ENCODE data around the gene DGLUCY. TPM values are rescaled to one million over a fixed set of nuclear protein-coding genes. Genes with fewer than 3 reads are reported as not detected.

Gene DGLUCY
- total and polyA plus RNA-seq, 2 of the 13 experiments (the other 11 are each of a cell fraction or from before 2014, with no cell fraction given), result 14.8 to 36.3 TPM

DNA sequence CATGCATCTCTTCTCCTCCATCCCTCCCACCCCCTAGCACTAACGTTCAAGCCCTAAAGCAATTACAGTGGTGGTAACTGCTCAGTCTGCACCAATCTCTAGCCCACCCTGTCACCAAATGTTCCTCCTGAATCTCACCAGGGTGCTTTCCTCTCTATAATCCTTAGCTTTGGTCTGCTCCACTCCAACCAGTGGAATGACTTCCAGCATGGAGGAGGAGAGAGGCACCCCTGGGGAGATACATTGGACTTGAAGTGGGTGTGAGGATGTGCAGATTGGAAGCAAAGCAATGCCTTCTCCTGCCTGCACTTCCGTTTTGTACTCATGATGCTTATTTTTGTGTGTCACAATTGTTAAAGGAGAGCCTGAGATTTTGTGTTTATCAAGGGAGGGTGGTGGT is 29.4 kb upstream of the DGLUCY start:
- no peak for DNase-seq (ENCODE audit: low spot score)
- Histone ChIP-seq H4K20me1 (ENCODE audit: insufficient read depth, low read length) (no peaks in the 10 kb centered on the region), H3K79me2 (ENCODE audit: insufficient read depth, low read length) (no peaks in the 10 kb centered on the region), H3K4me3 (replicated peaks in 1 of 3; ENCODE audit: insufficient read depth in 1 of 3, low read depth in 2 of 3, low read length in 3 of 3) (no peak overlapping the region), H3K4me1 (ENCODE audit: insufficient read depth, low read length) (peaks cover 9% of the 10 kb centered on the region; the same call in 1 of the 2 replicates), H3K27ac (ENCODE audit: extremely low read length, insufficient read depth, low read length) (no peak overlapping the region), H3K36me3 (replicated peaks in 1 of 2; ENCODE audit: control insufficient read depth in 1 of 2, insufficient read depth in 2 of 2, low read length in 2 of 2) (no peaks in the 10 kb centered on the region), H3K9me3 (ENCODE audit: low read length) (no peaks in the 10 kb centered on the region), H2AFZ (ENCODE audit: low read length) (no peak overlapping the region), H3K4me2 (ENCODE audit: low read depth, low read length) (no peak overlapping the region), H3K27me3 (ENCODE audit: control insufficient read depth in 1 of 2, insufficient read depth in 2 of 2, low read length in 2 of 2) (no peaks in the 10 kb centered on the region; a peak in 1 of 5 replicates), H3K9ac (ENCODE audit: insufficient read depth, low read depth, low read length) (no peak overlapping the region)
- no TSS peak for BruUV-seq (replicated peaks)
- WGBS (ENCODE audit: low lambda C conversion rate), result 2% methylated on average over 2 of the region's 2 CpGs
- intact Hi-C loops (cut with micrococcal nuclease; ENCODE audit: unreplicated experiment), result no loop called here
- ChIA-PET CTCF (ENCODE audit: low intra/inter-chr PET ratio, low total read pairs) (no interaction called here), POLR2A (no interaction called here)
- no peak for ATAC-seq
- FAIRE-seq, result no peak
- in situ Hi-C loops (cut with HindIII; ENCODE audit: extremely low pct_ligation_motif_present, low pct_unique_long_range_greater_than_20kb), result no loop called here
- TF ChIP-seq GTF3A (CRISPR knock-in tag; conservative IDR thresholded peaks at IDR 0.05) (no peak), PPARG (CRISPR knock-in tag; conservative IDR thresholded peaks at IDR 0.05) (no peak), ISL2 (CRISPR knock-in tag; IDR thresholded peaks at IDR 0.05) (no peak), SAP130 (CRISPR knock-in tag; IDR thresholded peaks at IDR 0.05; ENCODE audit: low read depth) (no peak), EHMT2 (IDR thresholded peaks at IDR 0.05; ENCODE audit: borderline replicate concordance, low read depth, low read length) (no peak), TCF7 (IDR thresholded peaks at IDR 0.05; ENCODE audit: low read depth) (no peak), RFX5 (IDR thresholded peaks at IDR 0.05; ENCODE audit: low read depth, low read length) (no peak), SIX4 (CRISPR knock-in tag; IDR thresholded peaks at IDR 0.05) (no peak), IRF2 (CRISPR knock-in tag; IDR thresholded peaks at IDR 0.05) (no peak), ZNF33B (CRISPR knock-in tag; IDR thresholded peaks at IDR 0.05) (no peak), NCOR1 (IDR thresholded peaks at IDR 0.05; ENCODE audit: borderline replicate concordance, low read length) (no peak), TBP (CRISPR knock-in tag; IDR thresholded peaks at IDR 0.05) (no peak), ISX (CRISPR knock-in tag; conservative IDR thresholded peaks at IDR 0.05) (no peak), PAWR (CRISPR knock-in tag; IDR thresholded peaks at IDR 0.05; ENCODE audit: borderline replicate concordance) (no peak), ZNF547 (CRISPR knock-in tag; IDR thresholded peaks at IDR 0.05) (no peak), POLR2AphosphoS5 (IDR thresholded peaks at IDR 0.05; ENCODE audit: low read depth, low read length) (no peak)
- TF ChIP-seq, protein P1, sequence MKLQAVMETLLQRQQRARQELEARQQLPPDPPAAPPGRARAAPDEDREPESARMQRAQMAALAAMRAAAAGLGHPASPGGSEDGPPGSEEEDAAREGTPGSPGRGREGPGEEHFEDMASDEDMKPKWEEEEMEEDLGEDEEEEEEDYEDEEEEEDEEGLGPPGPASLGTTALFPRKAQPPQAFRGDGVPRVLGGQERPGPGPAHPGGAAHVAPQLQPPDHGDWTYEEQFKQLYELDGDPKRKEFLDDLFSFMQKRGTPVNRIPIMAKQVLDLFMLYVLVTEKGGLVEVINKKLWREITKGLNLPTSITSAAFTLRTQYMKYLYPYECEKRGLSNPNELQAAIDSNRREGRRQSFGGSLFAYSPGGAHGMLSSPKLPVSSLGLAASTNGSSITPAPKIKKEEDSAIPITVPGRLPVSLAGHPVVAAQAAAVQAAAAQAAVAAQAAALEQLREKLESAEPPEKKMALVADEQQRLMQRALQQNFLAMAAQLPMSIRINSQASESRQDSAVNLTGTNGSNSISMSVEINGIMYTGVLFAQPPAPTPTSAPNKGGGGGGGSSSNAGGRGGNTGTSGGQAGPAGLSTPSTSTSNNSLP (IDR thresholded peaks at IDR 0.05; ENCODE audit: low read depth, low read length), result no peak
- TF ChIP-seq, protein P2, sequence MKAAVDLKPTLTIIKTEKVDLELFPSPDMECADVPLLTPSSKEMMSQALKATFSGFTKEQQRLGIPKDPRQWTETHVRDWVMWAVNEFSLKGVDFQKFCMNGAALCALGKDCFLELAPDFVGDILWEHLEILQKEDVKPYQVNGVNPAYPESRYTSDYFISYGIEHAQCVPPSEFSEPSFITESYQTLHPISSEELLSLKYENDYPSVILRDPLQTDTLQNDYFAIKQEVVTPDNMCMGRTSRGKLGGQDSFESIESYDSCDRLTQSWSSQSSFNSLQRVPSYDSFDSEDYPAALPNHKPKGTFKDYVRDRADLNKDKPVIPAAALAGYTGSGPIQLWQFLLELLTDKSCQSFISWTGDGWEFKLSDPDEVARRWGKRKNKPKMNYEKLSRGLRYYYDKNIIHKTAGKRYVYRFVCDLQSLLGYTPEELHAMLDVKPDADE (CRISPR knock-in tag; IDR thresholded peaks at IDR 0.05), result no peak
- TF ChIP-seq, protein P3, sequence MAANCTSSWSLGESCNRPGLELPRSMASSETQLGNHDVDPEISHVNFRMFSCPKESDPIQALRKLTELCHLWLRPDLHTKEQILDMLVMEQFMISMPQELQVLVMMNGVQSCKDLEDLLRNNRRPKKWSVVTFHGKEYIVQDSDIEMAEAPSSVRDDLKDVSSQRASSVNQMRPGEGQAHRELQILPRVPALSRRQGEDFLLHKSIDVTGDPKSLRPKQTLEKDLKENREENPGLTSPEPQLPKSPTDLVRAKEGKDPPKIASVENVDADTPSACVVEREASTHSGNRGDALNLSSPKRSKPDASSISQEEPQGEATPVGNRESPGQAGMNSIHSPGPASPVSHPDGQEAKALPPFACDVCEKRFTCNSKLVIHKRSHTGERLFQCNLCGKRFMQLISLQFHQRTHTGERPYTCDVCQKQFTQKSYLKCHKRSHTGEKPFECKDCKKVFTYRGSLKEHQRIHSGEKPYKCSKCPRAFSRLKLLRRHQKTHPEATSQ (CRISPR knock-in tag; IDR thresholded peaks at IDR 0.05; ENCODE audit: borderline replicate concordance), result no peak
- TF ChIP-seq, protein P4, sequence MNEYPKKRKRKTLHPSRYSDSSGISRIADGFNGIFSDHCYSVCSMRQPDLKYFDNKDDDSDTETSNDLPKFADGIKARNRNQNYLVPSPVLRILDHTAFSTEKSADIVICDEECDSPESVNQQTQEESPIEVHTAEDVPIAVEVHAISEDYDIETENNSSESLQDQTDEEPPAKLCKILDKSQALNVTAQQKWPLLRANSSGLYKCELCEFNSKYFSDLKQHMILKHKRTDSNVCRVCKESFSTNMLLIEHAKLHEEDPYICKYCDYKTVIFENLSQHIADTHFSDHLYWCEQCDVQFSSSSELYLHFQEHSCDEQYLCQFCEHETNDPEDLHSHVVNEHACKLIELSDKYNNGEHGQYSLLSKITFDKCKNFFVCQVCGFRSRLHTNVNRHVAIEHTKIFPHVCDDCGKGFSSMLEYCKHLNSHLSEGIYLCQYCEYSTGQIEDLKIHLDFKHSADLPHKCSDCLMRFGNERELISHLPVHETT (CRISPR knock-in tag; conservative IDR thresholded peaks at IDR 0.05), result no peak

Data from HepG2 (cell line).